HG02678 (cell line): ENCODE data around the gene SAE1.
"Not testable (repeated sequence)": the region's sequence is repeated elsewhere in the genome, so short reads cannot be mapped to it uniquely, and the experiment has no call there.

Source experiments
- ATAC-seq: cut with Tn5 transposase; IDR thresholded peaks from one replicate; pipeline ENCODE4 v1.9.1; 2021; ENCODE audit warnings: mild to moderate bottlenecking, moderate library complexity; ENCODE audit not compliant: unreplicated experiment

The SAE1 gene

DNA sequence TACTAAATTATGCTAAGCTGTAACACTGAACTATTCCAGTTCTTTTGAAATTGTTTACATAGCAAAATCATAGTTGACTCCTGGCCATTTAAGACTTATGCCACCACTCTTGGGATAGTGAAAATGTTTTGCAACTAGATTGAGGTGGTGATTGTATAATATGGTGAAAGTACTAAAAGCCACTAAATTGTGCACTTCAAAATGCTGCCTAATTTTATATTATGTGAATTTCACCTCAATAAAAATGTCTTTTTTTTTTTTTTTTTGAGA, 5.0 kb upstream of the SAE1 start:
- no peak for ATAC-seq

GRCh38 chr19:47129579-47129978, 1.1 kb upstream of the SAE1 start:
- no peak for ATAC-seq

DNA sequence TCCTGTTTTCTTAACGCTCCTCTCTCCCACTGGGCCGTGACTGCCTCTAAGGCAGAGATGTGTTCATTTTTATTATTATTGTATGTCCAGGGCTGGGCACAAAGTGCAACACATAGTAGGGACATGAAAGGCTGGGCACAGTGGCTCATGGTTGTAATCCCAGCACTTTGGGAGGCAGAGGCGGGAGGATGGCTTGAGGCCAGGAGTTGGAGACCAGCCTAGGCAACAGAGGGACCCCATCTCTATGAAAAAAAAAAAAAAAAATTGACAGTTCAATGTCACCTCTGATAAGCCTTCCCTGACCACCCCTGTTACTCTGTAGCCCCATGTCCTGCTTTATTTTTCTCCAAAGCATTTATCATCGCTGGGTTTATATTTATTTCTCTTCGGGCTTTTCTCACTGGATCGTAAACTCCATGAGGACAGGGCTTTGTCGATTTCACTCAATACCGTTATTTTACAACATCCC, 481 bp upstream of the SAE1 start:
- ATAC-seq, result no peak

- no peak for ATAC-seq
Measured at GRCh38 chr19:47132194-47132852, 1.7 kb downstream of the SAE1 start.

DNA sequence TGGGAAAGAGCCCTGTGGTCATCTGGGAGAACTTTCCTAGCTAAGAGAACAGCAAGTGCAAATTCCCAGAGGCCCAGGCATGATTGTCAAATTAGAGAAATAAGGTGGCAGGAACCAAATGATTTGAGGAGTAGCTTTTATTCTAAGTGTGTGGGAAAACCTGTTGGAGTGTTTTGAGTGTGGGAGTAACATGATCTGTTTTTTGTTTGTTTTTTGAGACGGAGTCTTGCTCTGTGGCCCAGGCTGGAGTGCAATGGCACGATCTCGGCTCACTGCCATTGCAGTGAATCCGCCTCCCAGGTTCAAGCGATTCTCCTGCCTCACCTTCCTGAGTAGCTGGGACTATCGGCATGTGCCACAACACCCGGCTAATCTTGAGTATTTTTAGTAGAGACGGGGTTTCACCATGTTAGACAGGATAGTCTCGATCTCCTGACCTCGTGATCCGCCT, 2.4 kb downstream of the SAE1 start:
- ATAC-seq, result no peak

- ATAC-seq, result no peak
Measured at GRCh38 chr19:47134545-47134944, 3.9 kb downstream of the SAE1 start.

DNA sequence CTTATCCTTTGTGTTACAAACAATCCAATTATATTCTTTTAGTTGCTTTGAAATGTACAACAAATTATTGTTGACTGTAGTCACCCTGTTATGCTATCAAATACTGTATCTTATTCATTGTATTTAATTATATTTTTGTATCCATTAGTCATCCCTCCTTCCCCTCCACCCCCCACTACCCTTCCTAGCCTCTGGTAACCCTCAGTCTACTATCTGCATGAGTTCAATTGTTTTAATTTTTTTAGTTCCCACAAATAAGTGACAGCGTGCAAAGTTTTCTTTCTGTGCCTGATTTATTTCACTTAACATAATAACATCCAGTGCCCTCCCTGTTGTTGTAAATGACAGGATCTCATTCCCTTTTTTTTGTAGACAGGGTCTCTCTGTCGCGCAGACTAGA, 4.5 kb downstream of the SAE1 start:
- ATAC-seq, result no peak

GRCh38 chr19:47141252-47141651, 10.6 kb downstream of the SAE1 start:
- ATAC-seq, result not testable (repeated sequence)

DNA sequence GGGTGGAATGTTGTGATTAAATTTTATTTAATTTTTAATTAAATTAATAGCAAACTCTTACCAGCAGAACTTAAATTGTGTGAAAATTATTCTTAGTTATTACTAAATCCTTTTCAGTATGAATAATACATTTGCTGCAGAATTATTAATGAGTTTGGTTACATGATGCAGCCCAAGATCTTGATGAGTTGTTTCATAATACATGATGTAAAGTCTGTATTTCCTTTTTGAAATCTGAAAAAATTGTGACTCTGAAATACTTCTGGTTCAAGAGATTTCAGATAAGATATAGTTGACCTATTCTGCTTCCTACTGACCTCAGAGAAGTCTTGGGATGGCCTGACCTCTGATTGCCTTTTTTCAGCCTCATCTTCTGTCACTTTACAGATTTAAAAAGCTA, 11.1 kb downstream of the SAE1 start:
- ATAC-seq, result no peak

- no peak for ATAC-seq
Measured at GRCh38 chr19:47142779-47143178, 12.1 kb downstream of the SAE1 start.

DNA sequence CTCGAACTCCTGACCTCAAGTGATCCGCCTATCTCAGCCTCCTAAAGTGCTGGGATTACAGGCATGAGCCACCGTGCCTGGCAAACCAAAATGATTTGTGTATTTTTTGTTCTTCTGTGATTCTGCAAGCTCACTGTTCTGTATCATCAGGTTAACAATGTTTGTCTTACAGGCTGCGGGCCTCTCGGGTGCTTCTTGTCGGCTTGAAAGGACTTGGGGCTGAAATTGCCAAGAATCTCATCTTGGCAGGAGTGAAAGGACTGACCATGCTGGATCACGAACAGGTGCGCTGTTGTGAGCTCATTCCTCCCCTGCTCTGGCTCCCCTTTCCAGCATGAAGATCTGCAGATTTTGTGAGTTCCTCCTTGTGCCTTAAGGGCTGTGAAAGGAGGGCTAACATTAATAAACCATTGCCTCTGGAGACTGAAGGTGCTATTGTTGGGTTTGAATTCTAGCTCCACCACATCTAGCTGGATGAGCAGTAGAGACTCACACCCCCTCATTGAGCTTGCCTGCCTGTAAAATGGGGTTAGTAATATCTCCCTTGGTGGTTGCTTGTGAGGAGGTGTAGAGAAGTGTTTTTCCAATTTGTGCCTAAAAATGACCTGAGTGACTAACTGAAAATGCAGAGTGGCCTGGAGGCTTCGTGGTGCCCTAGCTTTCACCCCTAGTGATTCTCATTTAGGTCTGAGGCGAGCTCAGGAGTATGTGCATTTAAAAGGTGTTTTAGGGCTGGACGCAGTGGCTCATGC, 12.9 kb downstream of the SAE1 start:
- ATAC-seq, result no peak

DNA sequence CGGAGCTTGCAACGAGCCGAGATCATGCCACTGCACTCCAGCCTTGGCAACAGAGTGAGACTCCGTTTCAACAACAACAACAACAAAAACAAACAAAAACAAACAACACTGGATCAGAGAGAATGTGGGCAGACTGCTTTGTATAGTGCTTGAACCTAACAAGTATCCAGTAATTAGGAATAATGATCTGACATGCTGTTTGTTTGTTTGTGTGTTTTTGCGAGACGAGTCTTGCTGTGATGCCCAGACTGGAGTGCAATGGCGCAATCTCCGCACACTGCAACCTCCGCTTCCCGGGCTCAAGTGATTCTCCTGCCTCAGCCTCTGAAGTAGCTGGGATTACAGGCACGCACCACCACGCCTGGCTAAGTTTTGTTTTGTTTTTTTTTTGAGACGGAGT, 14.0 kb downstream of the SAE1 start:
- no peak for ATAC-seq

DNA sequence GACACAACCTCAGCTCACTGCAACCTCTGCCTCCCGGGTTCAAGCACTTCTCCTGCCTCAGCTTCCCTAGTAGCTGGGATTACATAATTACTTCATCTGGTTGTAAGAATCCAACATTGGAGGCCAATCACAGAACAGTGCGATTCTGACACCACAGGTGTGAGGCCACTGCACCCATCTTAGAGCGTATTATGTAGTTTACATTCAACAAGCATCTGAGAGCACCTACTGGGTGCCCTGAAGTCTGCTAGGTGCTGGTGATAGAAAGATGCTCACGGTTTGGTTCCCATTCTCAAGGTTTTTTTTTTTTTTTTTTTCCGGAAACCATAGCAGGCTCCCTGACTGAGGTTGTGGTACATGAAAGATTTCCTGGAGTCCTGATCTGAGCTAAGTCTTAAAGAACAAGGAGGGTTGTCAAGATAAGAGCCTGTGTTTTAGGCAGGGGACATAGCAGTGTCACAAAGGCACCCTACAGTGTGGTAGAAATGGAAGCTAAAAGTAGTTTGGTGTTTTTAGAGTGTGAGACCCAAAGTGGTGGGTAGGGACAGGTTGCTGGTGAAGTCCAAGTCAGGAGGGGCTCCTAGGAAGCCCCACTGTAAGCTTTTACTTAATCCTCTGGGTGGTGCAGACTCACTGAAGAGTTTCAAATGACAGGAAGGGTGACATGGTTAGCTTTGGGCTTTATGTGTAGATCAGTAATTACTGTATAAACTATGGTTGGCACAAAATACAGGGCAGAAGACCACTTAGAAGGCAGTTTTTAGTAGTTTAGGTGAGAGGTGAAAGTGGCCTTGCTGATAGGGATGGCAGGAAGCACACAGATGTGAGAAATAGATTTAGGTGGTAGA, 15.2 kb downstream of the SAE1 start:
- ATAC-seq, result no peak

DNA sequence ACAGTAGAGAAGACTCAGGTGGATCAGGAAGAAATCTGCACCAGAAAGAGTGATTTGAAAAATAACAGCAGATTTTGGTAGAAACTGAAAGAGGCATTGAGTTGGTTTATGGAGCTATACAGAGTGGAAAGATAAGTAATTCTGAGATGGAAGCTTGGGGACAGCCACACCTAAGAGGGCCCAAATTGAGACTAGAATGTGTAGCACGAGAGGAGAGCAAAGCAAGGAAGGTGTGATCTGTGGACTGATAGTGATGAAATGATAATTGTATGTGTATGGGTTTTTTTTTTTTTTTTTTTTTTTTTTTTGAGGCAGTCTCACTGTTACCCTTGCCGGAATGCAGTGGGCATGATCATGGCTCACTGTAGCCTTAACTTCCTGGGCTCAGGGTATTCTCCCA, 16.3 kb downstream of the SAE1 start:
- no peak for ATAC-seq

- no peak for ATAC-seq
Measured at GRCh38 chr19:47151627-47152026, 21.0 kb downstream of the SAE1 start.

DNA sequence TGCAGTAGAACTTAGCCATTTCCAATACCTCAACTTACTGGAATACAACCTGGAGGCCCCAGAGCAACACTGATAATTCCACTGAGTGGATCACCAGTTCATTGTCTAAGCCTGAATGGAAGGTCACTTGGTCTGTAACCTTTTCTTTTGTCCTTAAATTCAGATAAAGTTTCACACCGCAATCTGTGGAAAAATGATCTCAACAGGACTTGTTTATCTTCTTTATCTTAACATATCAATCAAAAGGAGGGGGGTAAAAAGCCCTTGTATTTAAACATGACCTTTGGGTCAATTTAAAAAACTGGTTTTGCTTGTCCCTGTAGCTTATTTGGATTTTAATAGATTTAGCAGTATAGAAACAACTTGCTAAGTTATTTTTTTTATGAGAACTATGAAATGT, 21.6 kb downstream of the SAE1 start:
- no peak for ATAC-seq

DNA sequence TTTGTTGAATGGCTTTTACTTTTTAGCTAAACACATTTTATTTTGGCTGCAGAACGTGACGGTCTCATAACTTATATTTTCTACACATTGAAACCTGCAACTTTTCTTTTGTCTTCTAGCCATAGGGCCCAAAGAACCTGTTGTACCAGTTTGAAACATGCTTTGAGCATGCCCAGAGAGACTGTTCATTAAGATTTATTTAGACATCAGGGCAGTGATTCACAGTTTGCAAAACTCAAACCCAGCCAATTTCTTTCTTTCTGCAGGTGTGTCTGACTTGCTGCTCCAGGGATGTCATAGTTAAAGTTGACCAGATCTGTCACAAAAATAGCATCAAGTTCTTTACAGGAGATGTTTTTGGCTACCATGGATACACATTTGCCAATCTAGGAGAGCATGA, 22.0 kb downstream of the SAE1 start:
- ATAC-seq, result no peak

DNA sequence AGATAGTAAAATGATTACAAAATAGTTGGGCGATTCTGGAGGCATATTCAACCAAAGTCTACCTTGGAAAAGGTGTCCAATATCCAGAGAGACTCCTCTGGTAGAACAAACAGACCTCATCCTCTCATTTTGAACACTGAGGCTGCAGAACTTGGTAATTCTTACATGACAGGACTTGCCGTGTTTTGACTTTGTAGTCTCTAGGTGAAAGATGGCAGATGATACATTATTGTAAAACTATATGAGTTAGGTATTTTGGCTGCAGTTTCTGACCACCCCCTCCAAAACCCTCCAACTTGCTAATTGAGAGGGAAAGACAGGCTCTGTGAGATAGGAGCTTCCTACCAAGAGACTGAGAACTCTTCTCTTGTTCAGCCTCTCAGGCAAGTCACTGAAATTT, 22.6 kb downstream of the SAE1 start:
- ATAC-seq, result no peak

DNA sequence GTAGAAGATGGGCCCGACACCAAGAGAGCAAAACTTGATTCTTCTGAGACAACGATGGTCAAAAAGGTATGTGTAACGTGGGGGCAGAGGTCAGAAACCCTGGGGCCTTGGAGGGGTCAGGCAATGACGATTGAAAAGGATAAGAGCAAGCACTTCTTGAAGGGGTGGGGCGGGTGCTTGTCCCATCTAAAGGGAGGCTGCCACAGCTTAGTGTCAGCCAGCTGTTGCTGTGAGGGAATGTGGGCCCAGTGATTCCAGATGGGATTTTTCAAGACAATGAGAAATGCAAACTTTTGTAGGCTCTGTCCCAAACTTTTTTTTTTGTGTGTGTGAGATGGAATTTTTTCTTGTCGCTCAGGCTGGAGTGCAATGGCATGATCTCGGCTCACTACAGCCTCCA, 24.5 kb downstream of the SAE1 start:
- ATAC-seq, result no peak

- ATAC-seq, result no peak
Measured at GRCh38 chr19:47156861-47157430, 26.3 kb downstream of the SAE1 start.
